AG04449 (cell line): ENCODE data around the gene MASP2.

ENCODE experiments used
- CTCF ChIA-PET: fragments of 350-600 bp; formaldehyde crosslinking; extraction: SDS; loops from one replicate; lab custom pipeline; 2021; ENCODE audit warnings: antibody characterized with exemption; lab: Yijun Ruan, JAX
- POLR2A ChIA-PET: fragments of 400-600, 350-600 bp; formaldehyde crosslinking; extraction: SDS; loops from one replicate; lab custom pipeline; 2020; ENCODE audit warnings: antibody characterized with exemption, inconsistent platforms; lab: Yijun Ruan, JAX
- DNase-seq: peaks from one replicate; pipeline ENCODE4 v3.0.0-alpha.2; 2010; ENCODE audit warnings: low read depth, low spot score
- H3K4me3 ChIP-seq: 2 replicates; pipeline ENCODE4 v1.5.1; 2011; ENCODE audit warnings: low read depth, mild to moderate bottlenecking, control low read depth, low read length
- CTCF ChIP-seq: IDR thresholded peaks from one replicate; pipeline ENCODE4 v1.5.1; 2011; ENCODE audit warnings: mild to moderate bottlenecking, moderate library complexity, low read length, control low read depth, inconsistent platforms; ENCODE audit not compliant: insufficient read depth; ENCODE audit errors: missing control alignments

MASP2 gene

GRCh38 chr1:11058026-11058425 is 11.0 kb upstream of the MASP2 start:
- ChIA-PET POLR2A (interaction anchor here (0.9 kb wide), 1 partner anchor 8 kb away, joined by 4 read pairs; no protein-coding TSS in a partner anchor), CTCF (interaction anchor here (13.9 kb wide), 1 partner anchor 20 kb away, joined by 161 read pairs; no protein-coding TSS in a partner anchor)
- H3K4me3 ChIP-seq, result no peak overlapping the region; the same call in 1 of the 2 replicates
- DNase-seq, result no peak
- no peak for TF ChIP-seq CTCF

GRCh38 chr1:11057477-11057876 is 10.4 kb upstream of the MASP2 start:
- no peak for TF ChIP-seq CTCF
- DNase-seq, result no peak
- ChIA-PET POLR2A (no interaction called here), CTCF (interaction anchor here (13.9 kb wide), 1 partner anchor 19 kb away, joined by 161 read pairs; no protein-coding TSS in a partner anchor)
- H3K4me3 ChIP-seq, result no peak overlapping the region; the same call in 1 of the 2 replicates

GRCh38 chr1:11056504-11056903 is 9.5 kb upstream of the MASP2 start:
- CTCF ChIA-PET, result interaction anchor here (13.9 kb wide), 1 partner anchor 18 kb away, joined by 161 read pairs; no protein-coding TSS in a partner anchor
- DNase-seq, result no peak
- H3K4me3 ChIP-seq, result no peak overlapping the region
- no peak for TF ChIP-seq CTCF
- POLR2A ChIA-PET, result no interaction called here

- ChIA-PET POLR2A (no interaction called here), CTCF (interaction anchor here (13.9 kb wide), 1 partner anchor 17 kb away, joined by 161 read pairs; no protein-coding TSS in a partner anchor)
- DNase-seq, result no peak
- H3K4me3 ChIP-seq, result no peak overlapping the region
- no peak for TF ChIP-seq CTCF
Observed at GRCh38 chr1:11055676-11056075, 8.6 kb upstream of the MASP2 start.

- POLR2A ChIA-PET, result no interaction called here
- TF ChIP-seq CTCF, result no peak
- no peak overlapping the region for H3K4me3 ChIP-seq
- CTCF ChIA-PET, result interaction anchor here (13.9 kb wide), 1 partner anchor 16 kb away, joined by 161 read pairs; no protein-coding TSS in a partner anchor
- DNase-seq, result no peak
Observed at GRCh38 chr1:11054666-11055065, 7.6 kb upstream of the MASP2 start.

GRCh38 chr1:11054181-11054580 is 7.1 kb upstream of the MASP2 start:
- no peak for TF ChIP-seq CTCF
- DNase-seq, result no peak
- ChIA-PET CTCF (interaction anchor here (13.9 kb wide), 1 partner anchor 16 kb away, joined by 161 read pairs; no protein-coding TSS in a partner anchor), POLR2A (no interaction called here)
- H3K4me3 ChIP-seq, result no peak overlapping the region
